HepG2 (cell line): ENCODE measurements around the gene KDM6B. TPM values are rescaled to one million over a fixed set of nuclear protein-coding genes. Genes with fewer than 3 reads are reported as not detected.

Source experiments
- DR1 ChIP-seq: sonication (generic); formaldehyde crosslinking; IDR thresholded peaks from 2 replicates; pipeline ENCODE4 v1.8.0; 2021; ENCODE audit warnings: mild to moderate bottlenecking, missing genetic modification reagents, inconsistent platforms
- HDAC1 ChIP-seq: sonication (generic); formaldehyde crosslinking; IDR thresholded peaks from 2 replicates; pipeline ENCODE4 v1.5.1; 2020; ENCODE audit warnings: mild to moderate bottlenecking, missing genetic modification reagents
- IRX3 ChIP-seq: sonication (generic); formaldehyde crosslinking; IDR thresholded peaks from 2 replicates; pipeline ENCODE4 v1.8.1; 2023; ENCODE audit warnings: mild to moderate bottlenecking, low read depth, missing genetic modification reagents, borderline replicate concordance
- MEIS1 ChIP-seq: sonication (generic); formaldehyde crosslinking; IDR thresholded peaks from 2 replicates; pipeline ENCODE4 v1.9.0; 2021; ENCODE audit warnings: mild to moderate bottlenecking, missing genetic modification reagents, moderate library complexity, borderline replicate concordance
- MLXIP ChIP-seq: sonication (generic); formaldehyde crosslinking; IDR thresholded peaks from 2 replicates; pipeline ENCODE4 v1.9.0; 2021; ENCODE audit warnings: missing genetic modification reagents, borderline replicate concordance
- MYC ChIP-seq: sonication (generic); formaldehyde crosslinking; IDR thresholded peaks from 2 replicates; pipeline ENCODE4 v1.9.0; 2021; ENCODE audit warnings: missing genetic modification reagents, borderline replicate concordance
- NR2F6 ChIP-seq, 2 experiments: IDR thresholded peaks; 2 replicates each; pipeline ENCODE4 v1.6.1; 2016; ENCODE audit warnings: antibody characterized with exemption in 1 of 2, mild to moderate bottlenecking in 1 of 2
- PATZ1 ChIP-seq: sonication (generic); formaldehyde crosslinking; IDR thresholded peaks from 2 replicates; pipeline ENCODE4 v1.4.0; 2020; ENCODE audit warnings: missing genetic modification reagents
- PCBP1 ChIP-seq: fragments of 200-400 bp; formaldehyde crosslinking; IDR thresholded peaks from 2 replicates; pipeline ENCODE4 v1.6.1; 2017; ENCODE audit warnings: mild to moderate bottlenecking, low read depth, low read length, borderline replicate concordance
- SOX13 ChIP-seq, 3 experiments: fragments of 450-650 bp in 1 of 3; sonication (generic) in 1 of 3; formaldehyde crosslinking in 1 of 3; IDR thresholded peaks in 2 of 3; conservative IDR thresholded peaks in 1 of 3; 2 replicates each; pipeline versions ENCODE4 v1.5.0 to v1.6.1; 2016 to 2020; ENCODE audit warnings: antibody characterized with exemption in 1 of 3, mild to moderate bottlenecking in 1 of 3, missing compliant biosample characterization in 1 of 3, missing genetic modification reagents in 1 of 3, moderate library complexity in 1 of 3
- TAF15 ChIP-seq: fragments of 200-400 bp; formaldehyde crosslinking; IDR thresholded peaks from one replicate; pipeline ENCODE4 v1.6.1; 2018; ENCODE audit warnings: mild to moderate bottlenecking, low read depth, low read length; ENCODE audit not compliant: poor library complexity, severe bottlenecking
- U2AF1 ChIP-seq: fragments of 200-400 bp; formaldehyde crosslinking; optimal IDR thresholded peaks from 2 replicates; pipeline ENCODE3; 2017; ENCODE audit warnings: mild to moderate bottlenecking, low read depth, low read length
- ZNF460 ChIP-seq: sonication (generic); formaldehyde crosslinking; IDR thresholded peaks from 2 replicates; pipeline ENCODE4 v1.5.1; 2020; ENCODE audit warnings: missing genetic modification reagents, mild to moderate bottlenecking, borderline replicate concordance
- ZNF569 ChIP-seq: sonication (generic); formaldehyde crosslinking; IDR thresholded peaks from 2 replicates; pipeline ENCODE4 v1.5.0; 2020; ENCODE audit warnings: mild to moderate bottlenecking, missing genetic modification reagents, moderate library complexity, borderline replicate concordance
- ZNF773 ChIP-seq: sonication (generic); formaldehyde crosslinking; IDR thresholded peaks from 2 replicates; pipeline ENCODE4 v1.4.0; 2020; ENCODE audit warnings: missing genetic modification reagents, borderline replicate concordance
- polyA plus RNA-seq, 8 experiments: library from polyadenylated mRNA; depleted of rRNA in 3 of 8; stranded (reverse) in 7 of 8; unstranded in 1 of 8; fragments of >200 nt; fragmentation: Illumina TruSeq in 4 of 8; extraction: Trizol in 4 of 8; gene quantifications; 2 replicates each; pipeline versions ENCODE4 v1.2.1 to v1.2.3, GENCODE V29; 2011 to 2016; ENCODE audit warnings: low read depth in 4 of 8, missing spikeins in 1 of 8, mixed read lengths in 1 of 8; ENCODE audit not compliant: insufficient read depth in 1 of 8
- total RNA-seq, 5 experiments: library from RNA; depleted of rRNA; stranded (reverse); fragments of >200 nt; fragmentation: Illumina TruSeq; extraction: Trizol; gene quantifications; 2 replicates each; pipeline ENCODE4 v1.2.3, GENCODE V29; 2016; ENCODE audit warnings: low read depth in 1 of 5
- TF ChIP-seq, protein P1 (sequence below): sonication (generic); formaldehyde crosslinking; IDR thresholded peaks from 2 replicates; pipeline ENCODE4 v1.8.0; 2022; ENCODE audit warnings: low read depth, missing genetic modification reagents
- TF ChIP-seq, protein P2 (sequence below): sonication (generic); formaldehyde crosslinking; IDR thresholded peaks from 2 replicates; pipeline ENCODE4 v1.9.0; 2021; ENCODE audit warnings: missing genetic modification reagents, borderline replicate concordance
- TF ChIP-seq, protein P3 (sequence below): sonication (generic); formaldehyde crosslinking; conservative IDR thresholded peaks from 2 replicates; pipeline ENCODE4 v1.4.0; 2020; ENCODE audit warnings: missing genetic modification reagents

Gene KDM6B
- total and polyA plus RNA-seq, 2 of the 13 experiments (the other 11 are each of a cell fraction or from before 2014, with no cell fraction given), result 1.3 to 2.1 TPM

- TF ChIP-seq, protein P1, sequence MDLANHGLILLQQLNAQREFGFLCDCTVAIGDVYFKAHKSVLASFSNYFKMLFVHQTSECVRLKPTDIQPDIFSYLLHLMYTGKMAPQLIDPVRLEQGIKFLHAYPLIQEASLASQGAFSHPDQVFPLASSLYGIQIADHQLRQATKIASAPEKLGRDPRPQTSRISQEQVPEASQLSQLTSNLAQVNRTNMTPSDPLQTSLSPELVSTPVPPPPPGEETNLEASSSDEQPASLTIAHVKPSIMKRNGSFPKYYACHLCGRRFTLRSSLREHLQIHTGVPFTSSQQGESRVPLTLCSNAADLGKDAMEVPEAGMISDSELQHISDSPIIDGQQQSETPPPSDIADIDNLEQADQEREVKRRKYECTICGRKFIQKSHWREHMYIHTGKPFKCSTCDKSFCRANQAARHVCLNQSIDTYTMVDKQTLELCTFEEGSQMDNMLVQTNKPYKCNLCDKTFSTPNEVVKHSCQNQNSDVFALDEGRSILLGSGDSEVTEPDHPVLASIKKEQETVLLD, result peak; percentile 66; the same call in 1 of the 2 replicates
- TF ChIP-seq ZNF569 (no peak), MYC (CRISPR knock-in tag) (peak; percentile 77), DR1 (CRISPR knock-in tag) (peak; percentile 48; the same call in 1 of the 2 replicates), MLXIP (CRISPR knock-in tag) (no peak), U2AF1 (peak; percentile 81), HDAC1 (CRISPR knock-in tag) (peak; percentile 89), SOX13 (IDR thresholded peaks at IDR 0.05) (no peak), SOX13 (CRISPR knock-in tag; conservative IDR thresholded peaks at IDR 0.05 in 1 of 2, IDR thresholded peaks at IDR 0.05 in 1 of 2) (peak in 1 of 2 experiments; percentile 45; a peak in 2 of 4 replicates), IRX3 (no peak), ZNF460 (CRISPR knock-in tag) (no peak), PATZ1 (CRISPR knock-in tag) (peak; percentile 86), TAF15 (peak; percentile 67), ZNF773 (CRISPR knock-in tag) (no peak), MEIS1 (CRISPR knock-in tag) (no peak; the same call in 1 of the 2 replicates), NR2F6 (IDR thresholded peaks at IDR 0.05) (no peak), NR2F6 (CRISPR knock-in tag; IDR thresholded peaks at IDR 0.05) (peak; percentile 35; the same call in 1 of the 2 replicates), PCBP1 (0 out of 2 replicates have a peak, but pooled peaks have one; percentile 31)
- TF ChIP-seq, protein P2, sequence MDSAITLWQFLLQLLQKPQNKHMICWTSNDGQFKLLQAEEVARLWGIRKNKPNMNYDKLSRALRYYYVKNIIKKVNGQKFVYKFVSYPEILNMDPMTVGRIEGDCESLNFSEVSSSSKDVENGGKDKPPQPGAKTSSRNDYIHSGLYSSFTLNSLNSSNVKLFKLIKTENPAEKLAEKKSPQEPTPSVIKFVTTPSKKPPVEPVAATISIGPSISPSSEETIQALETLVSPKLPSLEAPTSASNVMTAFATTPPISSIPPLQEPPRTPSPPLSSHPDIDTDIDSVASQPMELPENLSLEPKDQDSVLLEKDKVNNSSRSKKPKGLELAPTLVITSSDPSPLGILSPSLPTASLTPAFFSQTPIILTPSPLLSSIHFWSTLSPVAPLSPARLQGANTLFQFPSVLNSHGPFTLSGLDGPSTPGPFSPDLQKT (CRISPR knock-in tag), result 0 out of 2 replicates have a peak, but pooled peaks have one; percentile 35
- TF ChIP-seq, protein P3, sequence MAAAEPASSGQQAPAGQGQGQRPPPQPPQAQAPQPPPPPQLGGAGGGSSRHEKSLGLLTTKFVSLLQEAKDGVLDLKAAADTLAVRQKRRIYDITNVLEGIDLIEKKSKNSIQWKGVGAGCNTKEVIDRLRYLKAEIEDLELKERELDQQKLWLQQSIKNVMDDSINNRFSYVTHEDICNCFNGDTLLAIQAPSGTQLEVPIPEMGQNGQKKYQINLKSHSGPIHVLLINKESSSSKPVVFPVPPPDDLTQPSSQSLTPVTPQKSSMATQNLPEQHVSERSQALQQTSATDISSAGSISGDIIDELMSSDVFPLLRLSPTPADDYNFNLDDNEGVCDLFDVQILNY (CRISPR knock-in tag), result no peak
Measured at GRCh38 chr17:7843536-7844291, 9.7 kb downstream of the KDM6B start (continued).
